ENCODE measurements around the gene STAT1. TPM values are rescaled to one million over a fixed set of nuclear protein-coding genes. Genes with fewer than 3 reads are reported as not detected.

STAT1 gene
- polyA plus RNA-seq, 1 experiment = 166 TPM

- Histone ChIP-seq H3K36me3 (ENCODE audit: control insufficient read depth, insufficient read depth, low read length) (no peaks in the 10 kb centered on the region), H3K4me3 (ENCODE audit: low read depth, low read length) (no peak overlapping the region), H3K27me3 (ENCODE audit: control insufficient read depth, insufficient read depth, low read length) (no peaks in the 10 kb centered on the region)
- ChIA-PET CTCF (no interaction called here), POLR2A (interaction anchor here (0.6 kb wide), 1 partner anchor 82 kb away, joined by 4 read pairs; no protein-coding TSS in a partner anchor)
- DNase-seq (ENCODE audit: low read depth) = no peak
- TF ChIP-seq, protein P1, sequence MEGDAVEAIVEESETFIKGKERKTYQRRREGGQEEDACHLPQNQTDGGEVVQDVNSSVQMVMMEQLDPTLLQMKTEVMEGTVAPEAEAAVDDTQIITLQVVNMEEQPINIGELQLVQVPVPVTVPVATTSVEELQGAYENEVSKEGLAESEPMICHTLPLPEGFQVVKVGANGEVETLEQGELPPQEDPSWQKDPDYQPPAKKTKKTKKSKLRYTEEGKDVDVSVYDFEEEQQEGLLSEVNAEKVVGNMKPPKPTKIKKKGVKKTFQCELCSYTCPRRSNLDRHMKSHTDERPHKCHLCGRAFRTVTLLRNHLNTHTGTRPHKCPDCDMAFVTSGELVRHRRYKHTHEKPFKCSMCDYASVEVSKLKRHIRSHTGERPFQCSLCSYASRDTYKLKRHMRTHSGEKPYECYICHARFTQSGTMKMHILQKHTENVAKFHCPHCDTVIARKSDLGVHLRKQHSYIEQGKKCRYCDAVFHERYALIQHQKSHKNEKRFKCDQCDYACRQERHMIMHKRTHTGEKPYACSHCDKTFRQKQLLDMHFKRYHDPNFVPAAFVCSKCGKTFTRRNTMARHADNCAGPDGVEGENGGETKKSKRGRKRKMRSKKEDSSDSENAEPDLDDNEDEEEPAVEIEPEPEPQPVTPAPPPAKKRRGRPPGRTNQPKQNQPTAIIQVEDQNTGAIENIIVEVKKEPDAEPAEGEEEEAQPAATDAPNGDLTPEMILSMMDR (IDR thresholded peaks at IDR 0.05; ENCODE audit: insufficient read depth, low read depth, low read length) = no peak
These were observed 71.3 kb downstream of the STAT1 start for GRCh38 chr2:190942697-190943096.

DNA sequence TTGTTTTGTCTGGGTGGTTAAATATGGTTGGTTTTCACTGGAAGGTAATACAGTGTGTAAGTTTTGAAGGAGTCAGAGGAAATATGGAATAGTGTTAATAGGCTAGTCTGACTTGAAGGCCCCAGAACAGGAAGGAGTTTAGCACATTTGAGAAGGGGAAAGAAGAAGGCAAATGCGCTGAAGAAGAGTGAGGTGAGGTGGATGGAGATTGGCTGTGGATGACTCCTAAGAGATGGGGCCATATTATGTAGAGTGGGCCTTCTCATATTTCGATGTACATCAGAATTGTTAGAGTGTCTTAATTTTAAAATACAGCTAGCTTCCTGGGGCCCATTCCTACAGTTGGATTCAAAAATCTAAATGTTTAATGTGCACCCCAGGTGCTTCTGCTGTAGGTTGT is 72.4 kb downstream of the STAT1 start:
- TF ChIP-seq, protein P1 (IDR thresholded peaks at IDR 0.05; ENCODE audit: insufficient read depth, low read depth, low read length) = no peak
- Histone ChIP-seq H3K36me3 (ENCODE audit: control insufficient read depth, insufficient read depth, low read length) (no peaks in the 10 kb centered on the region), H3K27me3 (ENCODE audit: control insufficient read depth, insufficient read depth, low read length) (no peaks in the 10 kb centered on the region), H3K4me3 (ENCODE audit: low read depth, low read length) (no peak overlapping the region)
- POLR2A ChIA-PET = no interaction called here
- CTCF ChIA-PET = no interaction called here
- DNase-seq (ENCODE audit: low read depth) = no peak

DNA sequence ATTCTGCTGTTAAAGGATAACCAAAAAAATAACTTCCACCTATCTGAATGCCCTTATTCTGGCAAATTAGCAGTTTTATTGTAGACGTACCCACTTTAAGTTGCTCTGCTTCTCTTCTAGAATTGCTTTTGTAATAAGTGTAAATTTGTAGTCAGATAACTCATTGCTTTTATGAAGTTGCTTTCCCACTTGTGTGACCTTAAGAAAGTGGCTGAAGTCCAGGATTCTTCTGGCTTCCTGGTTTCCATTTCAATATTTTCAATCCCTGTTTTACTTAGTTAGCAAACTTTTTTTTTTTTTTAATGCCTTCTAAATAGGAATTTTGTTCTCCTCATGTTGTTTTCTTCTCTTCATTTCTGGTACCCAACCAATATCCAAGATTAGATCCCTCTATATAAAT is 73.5 kb downstream of the STAT1 start:
- POLR2A ChIA-PET = no interaction called here
- H3K4me3 ChIP-seq (ENCODE audit: low read depth, low read length) = no peak overlapping the region
- no peak for DNase-seq (ENCODE audit: low read depth)
- H3K36me3 ChIP-seq (ENCODE audit: control insufficient read depth, insufficient read depth, low read length) = no peaks in the 10 kb centered on the region
- CTCF ChIA-PET = no interaction called here
- TF ChIP-seq, protein P1 (IDR thresholded peaks at IDR 0.05; ENCODE audit: insufficient read depth, low read depth, low read length) = no peak
- no peaks in the 10 kb centered on the region for H3K27me3 ChIP-seq (ENCODE audit: control insufficient read depth, insufficient read depth, low read length)

DNA sequence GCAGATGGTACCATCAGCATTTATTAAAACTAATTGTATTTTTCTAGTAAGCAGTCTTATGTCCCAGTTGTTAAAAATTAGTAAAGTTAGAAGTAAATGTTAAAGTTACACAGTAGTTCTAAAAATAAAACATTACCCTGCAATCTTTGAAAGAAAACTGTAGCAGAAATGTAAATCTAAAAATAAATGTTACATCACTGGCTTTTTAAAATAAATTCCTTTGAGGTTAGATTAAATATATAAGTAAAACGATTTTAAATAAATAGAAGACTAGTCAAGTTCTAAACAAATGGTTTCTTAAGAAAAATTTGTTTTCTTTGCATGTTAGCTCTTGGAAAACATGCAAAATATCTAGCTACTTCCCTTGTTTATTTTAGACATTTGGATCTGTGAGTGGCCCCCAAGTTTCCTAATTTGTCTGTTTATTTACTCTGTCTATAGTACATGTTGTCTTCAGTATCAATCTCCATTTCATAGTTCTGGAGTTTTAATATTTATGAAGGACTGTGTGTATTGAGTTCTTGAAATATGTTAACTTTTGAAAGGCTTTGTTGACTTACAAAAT is 75.1 kb downstream of the STAT1 start:
- no peak overlapping the region for H3K4me3 ChIP-seq (ENCODE audit: low read depth, low read length)
- ChIA-PET POLR2A (no interaction called here), CTCF (no interaction called here)
- DNase-seq (ENCODE audit: low read depth) = no peak
- no peaks in the 10 kb centered on the region for H3K27me3 ChIP-seq (ENCODE audit: control insufficient read depth, insufficient read depth, low read length)
- no peaks in the 10 kb centered on the region; the same call in 1 of the 2 replicates for H3K36me3 ChIP-seq (ENCODE audit: control insufficient read depth, insufficient read depth, low read length)
- TF ChIP-seq, protein P1 (IDR thresholded peaks at IDR 0.05; ENCODE audit: insufficient read depth, low read depth, low read length) = no peak

DNA sequence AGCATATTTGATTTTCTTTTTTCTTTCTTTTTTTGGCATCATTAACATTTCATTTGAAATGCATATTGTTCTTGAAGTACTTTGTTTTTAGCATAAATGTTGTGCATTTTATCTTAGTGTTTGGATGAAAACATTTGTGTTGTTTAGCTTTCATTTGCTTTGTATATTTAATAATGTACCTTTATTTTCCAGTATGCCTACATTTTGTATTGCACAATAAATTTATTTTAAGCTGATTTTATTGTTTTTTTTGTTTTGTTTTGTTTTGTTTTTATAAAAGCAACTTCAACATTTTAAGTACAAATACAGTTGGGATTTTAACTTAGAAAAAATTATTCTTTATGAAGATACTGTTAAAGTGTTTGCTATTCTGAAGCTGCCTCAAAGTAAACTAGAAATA is 78.9 kb downstream of the STAT1 start:
- DNase-seq (ENCODE audit: low read depth) = no peak
- Histone ChIP-seq H3K4me3 (ENCODE audit: low read depth, low read length) (no peak overlapping the region), H3K36me3 (ENCODE audit: control insufficient read depth, insufficient read depth, low read length) (peaks cover 5% of the 10 kb centered on the region), H3K27me3 (ENCODE audit: control insufficient read depth, insufficient read depth, low read length) (no peaks in the 10 kb centered on the region)
- CTCF ChIA-PET = no interaction called here
- POLR2A ChIA-PET = no interaction called here
- TF ChIP-seq, protein P1 (IDR thresholded peaks at IDR 0.05; ENCODE audit: insufficient read depth, low read depth, low read length) = no peak
